ENCODE measurements around the gene DHCR7. TPM values are rescaled to one million over a fixed set of nuclear protein-coding genes. Genes with fewer than 3 reads are reported as not detected.

Gene DHCR7
- total RNA-seq, 4 donors from 2014 or later, result 5.8 to 9.5 (median 9.2) TPM

GRCh38 chr11:71442123-71442522 is 6.1 kb downstream of the DHCR7 start:
- DNase-seq (ENCODE audit: extremely low spot score), result no peak
- Histone ChIP-seq H3K4me3 (no peak overlapping the region), H3K27me3 (no peaks in the 10 kb centered on the region), H3K9me3 (no peaks in the 10 kb centered on the region), H3K36me3 (peaks cover 23 to 80% (median 69%) of the 10 kb centered on the region in 4 donors), H3K4me1 (peaks cover 0 to under 1% (median 0%) of the 10 kb centered on the region in 4 donors), H3K27ac (replicated peaks in 1 of 4) (no peak overlapping the region)
- WGBS, result 91% methylated on average over 8 of the region's 8 CpGs
- TF ChIP-seq POLR2A (IDR thresholded peaks at IDR 0.05; ENCODE audit: low read depth), result no peak
- TF ChIP-seq CTCF (IDR thresholded peaks at IDR 0.05), result no peak
- no peak for TF ChIP-seq POLR2AphosphoS5 (IDR thresholded peaks at IDR 0.05)
- no peak for TF ChIP-seq EP300 (IDR thresholded peaks at IDR 0.05)
- intact Hi-C loops (cut with DNase I), result no loop called here

- DNase-seq (ENCODE audit: extremely low spot score), result no peak
- intact Hi-C loops (cut with DNase I), result no loop called here
- H3K4me3 ChIP-seq, result no peak overlapping the region
- H3K9me3 ChIP-seq, result no peaks in the 10 kb centered on the region
- no peaks in the 10 kb centered on the region for H3K4me1 ChIP-seq
- 97% methylated on average over 7 of the region's 11 CpGs for WGBS
- no peak overlapping the region for H3K27ac ChIP-seq (replicated peaks in 1 of 4)
- TF ChIP-seq POLR2AphosphoS5 (IDR thresholded peaks at IDR 0.05) (no peak), POLR2A (IDR thresholded peaks at IDR 0.05; ENCODE audit: low read depth) (no peak), CTCF (IDR thresholded peaks at IDR 0.05) (no peak), EP300 (IDR thresholded peaks at IDR 0.05) (no peak)
- peaks cover 23 to 88% (median 72%) of the 10 kb centered on the region in 4 donors for H3K36me3 ChIP-seq
- H3K27me3 ChIP-seq, result no peaks in the 10 kb centered on the region
Measured at GRCh38 chr11:71441251-71441650, 6.9 kb downstream of the DHCR7 start.

GRCh38 chr11:71440021-71440755 is 8.0 kb downstream of the DHCR7 start:
- Histone ChIP-seq H3K27me3 (no peaks in the 10 kb centered on the region), H3K4me3 (no peak overlapping the region), H3K4me1 (no peaks in the 10 kb centered on the region), H3K36me3 (peaks cover 23 to 99% (median 77%) of the 10 kb centered on the region in 4 donors), H3K27ac (replicated peaks in 1 of 4) (no peak overlapping the region), H3K9me3 (no peaks in the 10 kb centered on the region)
- no peak for TF ChIP-seq POLR2AphosphoS5 (IDR thresholded peaks at IDR 0.05)
- no peak for TF ChIP-seq EP300 (IDR thresholded peaks at IDR 0.05)
- no peak for TF ChIP-seq POLR2A (IDR thresholded peaks at IDR 0.05; ENCODE audit: low read depth)
- no peak for TF ChIP-seq CTCF (IDR thresholded peaks at IDR 0.05)
- intact Hi-C loops (cut with DNase I), result no loop called here
- DNase-seq (ENCODE audit: extremely low spot score), result no peak
- WGBS, result 94% methylated on average over 6 of the region's 6 CpGs

GRCh38 chr11:71438650-71439049 is 9.5 kb downstream of the DHCR7 start:
- Histone ChIP-seq H3K4me3 (no peak overlapping the region), H3K27me3 (no peaks in the 10 kb centered on the region), H3K36me3 (peaks cover 23 to 92% (median 69%) of the 10 kb centered on the region in 4 donors), H3K27ac (replicated peaks in 1 of 4) (no peak overlapping the region), H3K9me3 (no peaks in the 10 kb centered on the region), H3K4me1 (peaks cover 0 to 2% (median 0%) of the 10 kb centered on the region in 4 donors)
- no peak for TF ChIP-seq POLR2AphosphoS5 (IDR thresholded peaks at IDR 0.05)
- no peak for TF ChIP-seq POLR2A (IDR thresholded peaks at IDR 0.05; ENCODE audit: low read depth)
- no peak for TF ChIP-seq EP300 (IDR thresholded peaks at IDR 0.05)
- no peak for TF ChIP-seq CTCF (IDR thresholded peaks at IDR 0.05)
- WGBS, result 94% methylated on average over 19 of the region's 19 CpGs
- no peak for DNase-seq (ENCODE audit: extremely low spot score)
- intact Hi-C loops (cut with DNase I), result no loop called here
